Measurements from ENCODE around the gene FAM204A.

The FAM204A gene

DNA sequence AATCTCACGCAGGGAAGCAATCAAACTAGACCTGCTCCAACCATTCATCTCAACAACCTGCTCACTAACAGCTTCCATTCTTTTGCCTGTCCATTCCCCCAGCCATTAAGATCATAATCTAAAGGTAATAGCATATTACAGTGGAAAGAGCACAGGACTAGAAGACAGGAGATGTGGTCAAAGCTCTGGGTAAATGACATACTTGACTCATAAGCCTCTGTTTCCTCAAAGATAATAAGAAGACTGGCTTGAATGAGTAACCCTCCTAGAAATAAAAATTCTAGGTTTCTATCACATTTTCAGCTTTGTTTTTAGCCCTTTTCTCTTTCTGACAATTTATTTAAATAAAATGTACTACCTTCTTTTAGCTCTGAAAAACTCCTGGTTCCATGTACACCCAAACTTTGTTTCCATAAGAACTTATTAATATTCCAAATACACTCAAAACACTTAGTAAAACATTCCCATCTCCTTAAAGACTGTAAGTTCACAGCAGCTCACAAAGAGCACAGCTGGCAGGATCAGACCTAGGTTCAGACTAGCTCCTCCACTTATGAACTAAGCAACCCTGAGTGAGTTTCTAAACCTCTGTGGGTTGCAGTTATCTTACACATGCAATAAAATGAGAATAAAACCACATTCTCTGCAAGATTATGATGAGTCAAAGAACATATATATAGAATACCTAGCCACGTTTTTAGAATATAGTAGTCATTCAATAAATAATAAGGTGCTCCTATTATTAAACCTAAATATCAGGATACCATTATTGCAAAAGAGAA lies 11.6 kb downstream of the FAM204A start:
- no peak for DNase-seq

GRCh38 chr10:118324140-118324539 lies 18.0 kb downstream of the FAM204A start:
- DNase-seq, result no peak

GRCh38 chr10:118321724-118322575 lies 20.2 kb downstream of the FAM204A start:
- no peak for DNase-seq

- no peak for DNase-seq
These were observed 26.5 kb downstream of the FAM204A start for GRCh38 chr10:118315629-118316028.

DNA sequence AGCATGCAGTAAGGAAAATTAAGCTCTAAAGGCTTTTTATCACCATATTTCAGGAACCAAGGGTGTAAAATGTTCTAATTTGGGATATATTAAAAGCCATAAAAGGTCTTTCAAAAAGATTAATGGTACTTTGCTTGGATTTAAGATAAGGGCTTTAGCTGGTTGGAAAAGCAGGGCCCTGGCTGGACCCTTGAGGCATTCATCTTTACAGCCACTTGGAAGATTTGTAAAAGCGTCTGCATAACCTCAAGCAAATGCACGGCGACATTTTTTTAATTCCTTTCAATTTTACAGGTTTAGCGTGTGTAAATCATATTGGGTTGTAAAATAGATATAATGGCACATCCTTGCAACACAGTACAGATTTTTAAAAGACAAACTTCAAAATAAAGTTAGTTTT lies 27.2 kb downstream of the FAM204A start:
- DNase-seq, result no peak

DNA sequence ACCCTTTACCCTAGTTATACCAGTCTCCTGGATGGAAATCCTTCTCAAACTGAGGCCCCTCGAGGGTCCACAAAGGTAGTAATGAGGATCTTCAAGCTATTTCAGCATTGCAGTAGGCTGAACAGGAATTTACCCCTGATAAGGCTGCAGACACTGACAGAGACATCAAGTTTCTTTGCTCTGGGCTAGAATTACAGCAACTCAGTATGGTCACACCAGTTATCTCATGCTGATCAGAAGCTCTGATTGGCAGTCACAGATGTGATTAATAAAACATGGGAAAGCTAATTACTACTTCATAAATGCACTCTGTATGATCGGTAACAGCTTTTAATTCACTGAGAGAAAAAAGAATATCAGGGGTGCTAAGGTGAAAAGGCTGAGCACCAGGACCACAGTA lies 30.6 kb downstream of the FAM204A start:
- no peak for DNase-seq

- no peak for DNase-seq
These were observed 31.3 kb downstream of the FAM204A start for GRCh38 chr10:118310822-118311221.

- no peak for DNase-seq
These were observed 32.2 kb downstream of the FAM204A start for GRCh38 chr10:118309911-118310310.

GRCh38 chr10:118308664-118309063 lies 33.5 kb downstream of the FAM204A start:
- no peak for DNase-seq

- no peak for DNase-seq
These were observed 34.3 kb downstream of the FAM204A start for GRCh38 chr10:118307859-118308258.

GRCh38 chr10:118307220-118307619 lies 34.9 kb downstream of the FAM204A start:
- DNase-seq, result no peak

GRCh38 chr10:118305730-118306129 lies 36.4 kb downstream of the FAM204A start:
- no peak for DNase-seq

DNA sequence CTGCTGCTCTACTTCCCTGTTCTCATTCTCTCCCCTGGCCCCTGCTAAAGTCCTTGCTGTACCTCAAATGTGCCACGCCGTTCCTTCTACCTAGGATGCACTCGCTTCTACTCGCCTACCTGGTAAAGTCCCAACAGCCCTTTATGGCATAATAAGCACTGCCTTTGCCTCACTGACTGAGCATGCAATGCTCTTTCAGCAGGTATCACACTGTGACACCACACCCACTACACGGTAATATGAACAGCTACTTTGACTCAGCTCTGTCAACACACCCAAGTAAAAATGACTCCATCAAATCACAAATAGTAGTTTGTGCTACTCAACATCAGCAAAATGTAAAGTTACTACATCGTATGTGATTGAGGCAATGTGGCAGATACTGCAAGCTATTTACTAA lies 37.6 kb downstream of the FAM204A start:
- no peak for DNase-seq

DNA sequence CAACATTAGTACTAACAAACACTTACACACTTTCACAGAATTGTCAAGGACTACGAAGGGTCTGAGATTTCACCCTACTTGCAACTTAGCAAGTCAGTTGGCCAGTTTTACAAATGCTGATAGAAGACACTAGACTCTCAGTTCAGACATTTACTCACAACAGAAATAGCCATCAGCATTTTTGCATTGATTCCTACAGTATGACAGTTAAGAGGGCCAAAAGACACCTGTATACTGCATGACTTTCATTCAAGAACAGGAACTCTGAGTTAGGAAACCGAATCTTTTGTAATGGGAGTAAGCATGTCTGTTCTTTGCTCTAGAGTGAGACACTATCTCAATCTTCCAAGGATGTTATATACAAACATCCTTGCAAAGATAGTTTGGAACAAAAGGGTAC lies 40.9 kb downstream of the FAM204A start:
- DNase-seq, result no peak

GRCh38 chr10:118300320-118300719 lies 41.8 kb downstream of the FAM204A start:
- DNase-seq, result no peak

GRCh38 chr10:118298787-118299186 lies 43.3 kb downstream of the FAM204A start:
- DNase-seq, result no peak

DNA sequence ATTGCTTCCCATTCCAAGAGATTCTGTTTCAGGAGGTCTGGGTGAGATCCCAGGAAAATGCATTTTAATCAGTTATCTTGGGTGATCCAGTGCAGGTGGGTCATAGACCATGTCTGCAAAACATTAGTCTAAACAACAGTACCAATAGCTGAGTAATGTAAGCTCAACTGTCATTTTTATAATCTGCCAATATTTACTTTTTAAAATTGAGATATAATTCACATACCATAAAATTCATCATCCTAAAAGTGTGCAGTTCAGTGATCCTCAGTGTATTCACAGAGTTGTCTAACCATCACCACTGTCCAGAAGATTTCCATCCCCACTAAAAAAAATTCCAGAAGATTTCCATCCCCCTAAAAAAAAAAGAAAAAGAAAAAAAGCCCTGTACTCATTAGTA lies 51.0 kb downstream of the FAM204A start:
- no peak for DNase-seq

DNA sequence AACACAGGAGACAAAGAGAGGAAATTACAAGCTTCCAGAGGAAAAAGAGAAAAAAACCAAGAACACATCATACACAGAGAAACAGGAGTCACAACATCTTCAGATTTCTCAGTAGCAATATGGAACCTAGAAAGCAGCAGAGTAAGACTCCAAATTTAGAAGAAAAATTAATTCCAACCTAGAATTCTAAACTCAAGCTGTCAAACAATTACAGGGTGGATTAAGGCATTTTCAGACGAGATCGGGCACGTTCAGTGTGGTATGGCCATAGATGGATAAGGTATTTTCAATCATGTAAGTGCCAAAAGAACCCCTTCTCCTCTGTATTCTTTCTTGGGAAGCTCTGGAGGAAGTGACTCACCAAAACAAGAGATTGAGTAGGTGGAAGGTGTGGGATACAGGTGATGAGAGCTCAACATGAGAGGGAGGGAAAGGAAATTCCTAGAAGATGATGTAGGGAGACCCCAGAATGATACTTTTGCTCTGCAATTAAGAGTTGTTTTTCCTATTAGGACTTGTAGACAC lies 51.6 kb downstream of the FAM204A start:
- DNase-seq, result no peak

DNA sequence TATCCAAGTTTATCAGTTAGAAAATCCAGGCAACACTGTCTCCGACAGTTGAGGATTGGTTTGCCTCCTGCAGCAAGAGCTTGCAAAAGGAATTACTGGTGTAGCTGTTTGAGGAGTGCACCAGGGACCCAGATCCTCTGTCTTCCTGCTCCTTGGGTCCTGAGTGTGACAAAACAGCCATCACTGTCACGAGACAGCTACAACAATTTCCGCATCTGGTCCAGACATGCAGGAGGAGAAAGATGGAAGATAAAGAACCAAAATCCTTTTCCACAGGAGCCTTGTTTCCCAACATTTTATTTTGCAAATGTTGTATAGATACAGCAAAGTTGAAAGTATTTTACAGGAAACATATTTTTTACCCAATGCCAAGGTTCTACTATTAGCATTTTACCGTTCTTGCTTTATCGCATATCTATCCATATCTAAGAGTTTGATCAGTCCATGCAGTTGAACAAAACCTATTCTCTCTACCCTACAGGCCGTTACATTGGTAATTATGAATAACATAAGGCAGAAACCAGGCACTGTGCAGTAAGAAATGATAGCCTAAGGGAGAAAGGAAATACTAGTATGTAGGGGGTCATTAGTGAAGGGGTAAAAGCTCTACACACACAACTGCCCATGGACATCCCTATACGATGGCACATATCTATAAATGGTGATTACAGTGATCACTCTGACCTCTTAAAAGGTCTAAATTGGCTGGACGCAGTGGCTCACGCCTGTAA lies 54.9 kb downstream of the FAM204A start:
- no peak for DNase-seq

GRCh38 chr10:118286051-118286838 lies 55.9 kb downstream of the FAM204A start:
- no peak for DNase-seq

- no peak for DNase-seq
These were observed 59.5 kb downstream of the FAM204A start for GRCh38 chr10:118282670-118283069.

DNA sequence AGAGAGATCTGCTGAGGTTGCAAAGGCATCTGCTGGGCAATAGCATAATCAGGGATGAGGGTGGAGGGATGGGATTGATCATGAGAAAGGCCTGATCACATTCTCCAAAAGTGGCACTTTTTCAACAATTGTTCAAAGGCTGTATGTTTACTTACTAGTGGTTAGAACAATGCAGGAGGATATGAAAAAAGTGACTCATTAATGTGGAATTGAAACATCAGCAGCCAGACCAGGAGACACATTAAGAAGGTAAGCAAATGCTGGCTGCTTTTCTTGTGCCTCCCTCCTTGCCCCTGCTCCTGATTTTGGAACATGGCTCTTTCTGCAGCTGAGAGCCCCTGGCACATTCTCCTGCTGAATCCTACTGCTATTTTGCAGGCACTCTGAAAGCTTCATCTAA lies 63.5 kb downstream of the FAM204A start:
- DNase-seq, result no peak
